ENCODE data around the gene PPM1N.

Gene PPM1N

GRCh38 chr19:45471111-45471930 lies 26.9 kb upstream of the PPM1N start:
- no peak for DNase-seq (ENCODE audit: low read depth)

DNA sequence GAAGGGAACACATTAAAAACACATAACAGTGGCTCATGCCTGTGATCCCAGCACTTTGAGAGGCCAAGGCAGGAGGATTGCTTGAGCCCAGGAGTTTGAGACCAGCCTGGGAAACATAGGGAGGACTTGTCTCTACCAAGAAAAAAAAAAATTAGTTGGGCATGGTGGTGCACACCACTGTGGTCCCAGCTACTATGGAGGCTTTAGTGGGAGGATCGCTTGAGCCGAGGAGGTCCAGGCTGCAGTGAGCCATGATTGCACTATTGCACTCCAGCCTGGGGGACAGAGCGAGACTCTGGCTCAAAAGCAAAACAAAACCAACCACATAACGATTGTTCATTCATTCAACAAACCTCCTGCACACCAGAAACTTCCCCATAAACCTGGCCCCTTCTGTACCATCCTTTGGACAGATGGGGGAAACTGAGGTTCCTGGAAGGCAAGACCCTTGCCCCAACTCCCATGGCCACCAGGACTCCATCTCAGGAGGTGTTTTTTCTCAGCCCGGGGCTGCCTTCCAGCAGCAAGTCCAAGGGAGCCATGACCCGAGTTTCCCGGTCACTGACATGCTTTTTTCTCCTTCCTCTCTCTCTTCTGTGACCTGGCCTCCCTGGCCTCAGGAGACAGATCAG lies 26.2 kb upstream of the PPM1N start:
- DNase-seq (ENCODE audit: low read depth): no peak

GRCh38 chr19:45472563-45473366 lies 25.5 kb upstream of the PPM1N start:
- DNase-seq (ENCODE audit: low read depth): no peak

GRCh38 chr19:45473367-45473681 lies 24.9 kb upstream of the PPM1N start:
- no peak for DNase-seq (ENCODE audit: low read depth)

DNA sequence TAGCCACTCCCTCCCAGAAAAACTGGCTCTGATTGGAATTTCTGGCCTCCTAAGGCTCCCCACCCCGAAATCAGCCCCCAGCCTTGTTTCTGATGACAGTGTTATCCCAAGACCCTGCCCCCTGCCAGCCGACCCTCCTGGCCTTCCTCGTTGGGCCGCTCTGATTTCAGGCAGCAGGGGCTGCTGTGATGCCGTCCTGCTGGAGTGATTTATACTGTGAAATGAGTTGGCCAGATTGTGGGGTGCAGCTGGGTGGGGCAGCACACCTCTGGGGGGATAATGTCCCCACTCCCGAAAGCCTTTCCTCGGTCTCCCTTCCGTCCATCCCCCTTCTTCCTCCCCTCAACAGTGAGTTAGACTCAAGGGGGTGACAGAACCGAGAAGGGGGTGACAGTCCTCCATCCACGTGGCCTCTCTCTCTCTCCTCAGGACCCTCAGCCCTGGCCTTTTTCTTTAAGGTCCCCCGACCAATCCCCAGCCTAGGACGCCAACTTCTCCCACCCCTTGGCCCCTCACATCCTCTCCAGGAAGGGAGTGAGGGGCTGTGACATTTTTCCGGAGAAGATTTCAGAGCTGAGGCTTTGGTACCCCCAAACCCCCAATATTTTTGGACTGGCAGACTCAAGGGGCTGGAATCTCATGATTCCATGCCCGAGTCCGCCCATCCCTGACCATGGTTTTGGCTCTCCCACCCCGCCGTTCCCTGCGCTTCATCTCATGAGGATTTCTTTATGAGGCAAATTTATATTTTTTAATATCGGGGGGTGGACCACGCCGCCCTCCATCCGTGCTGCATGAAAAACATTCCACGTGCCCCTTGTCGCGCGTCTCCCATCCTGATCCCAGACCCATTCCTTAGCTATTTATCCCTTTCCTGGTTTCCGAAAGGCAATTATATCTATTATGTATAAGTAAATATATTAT lies 24.3 kb upstream of the PPM1N start:
- no peak for DNase-seq (ENCODE audit: low read depth)

GRCh38 chr19:45474606-45475521 lies 23.4 kb upstream of the PPM1N start:
- DNase-seq (ENCODE audit: low read depth): no peak

DNA sequence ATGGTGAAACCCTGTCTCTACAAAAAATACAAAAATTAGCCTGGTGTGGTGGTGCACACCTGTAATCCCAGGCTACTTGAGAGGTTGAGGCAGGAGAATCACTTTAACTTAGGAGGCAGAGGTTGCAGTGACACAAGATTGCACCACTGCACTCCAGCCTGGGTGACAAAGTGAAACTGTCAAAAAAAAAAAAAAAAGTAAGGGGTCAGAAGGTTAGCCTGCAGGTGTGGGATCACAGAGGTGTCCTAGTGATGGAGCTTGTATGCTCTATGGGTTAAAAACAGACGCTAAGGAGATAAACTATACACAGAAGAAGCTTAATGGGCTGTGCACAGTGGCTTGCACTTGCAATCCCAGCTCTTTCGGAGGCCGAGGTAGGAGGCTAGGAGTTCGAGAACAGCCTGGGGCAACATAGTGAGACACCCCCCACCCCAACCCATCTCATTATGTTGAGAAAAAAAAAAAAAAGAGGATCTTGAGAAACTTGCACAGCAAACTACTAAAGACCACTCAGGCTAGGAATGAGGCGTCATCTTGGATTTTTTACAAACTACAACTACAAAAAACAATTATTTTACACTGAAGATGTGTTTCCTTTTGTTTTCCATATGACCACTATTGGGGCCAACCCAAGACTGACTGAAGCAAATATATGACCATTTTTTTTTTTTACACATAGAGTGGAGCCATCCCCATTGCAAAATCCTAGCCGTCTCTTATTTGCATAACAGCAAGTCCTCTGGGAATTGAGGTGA lies 22.5 kb upstream of the PPM1N start:
- no peak for DNase-seq (ENCODE audit: low read depth)

DNA sequence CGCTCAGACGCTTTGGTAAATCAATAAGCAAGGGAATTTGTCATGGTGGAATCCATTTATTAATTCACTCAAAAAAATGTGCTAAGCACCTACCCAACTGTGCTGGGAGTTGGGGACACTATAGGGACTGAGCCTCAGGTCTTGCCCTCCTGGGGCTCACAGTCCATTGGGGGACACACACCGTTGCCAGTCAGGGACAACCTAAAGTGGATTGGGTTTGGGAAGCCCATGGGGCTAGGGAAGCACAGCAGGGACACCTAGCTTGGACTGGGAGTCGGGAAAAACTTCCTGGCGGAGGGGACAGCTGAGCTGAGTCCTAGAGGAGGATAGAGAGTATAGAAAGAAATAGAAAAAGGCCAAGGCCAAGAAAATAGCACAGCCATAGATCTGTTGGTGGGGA lies 21.9 kb upstream of the PPM1N start:
- DNase-seq (ENCODE audit: low read depth): no peak

DNA sequence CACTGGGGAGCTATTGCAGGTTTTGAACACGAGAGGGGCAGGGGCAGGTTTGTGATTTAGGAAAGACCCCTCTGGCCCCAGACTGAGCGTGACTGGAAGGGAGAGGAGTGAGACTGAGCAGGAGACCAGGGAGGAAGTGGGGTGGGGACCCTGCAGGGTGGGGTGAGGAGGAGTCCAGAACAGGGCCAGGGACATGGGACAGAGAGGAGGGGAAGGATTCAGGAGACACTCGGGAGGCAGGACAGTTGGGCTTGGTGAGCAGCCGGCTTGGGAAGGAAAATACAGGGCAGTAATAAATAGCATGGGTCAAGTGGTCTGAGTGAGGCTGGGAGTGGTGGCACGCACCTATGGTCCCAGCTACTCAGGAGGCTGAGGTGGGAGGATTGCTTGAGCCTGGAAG lies 21.1 kb upstream of the PPM1N start:
- DNase-seq (ENCODE audit: low read depth): no peak

GRCh38 chr19:45477713-45478453 lies 20.4 kb upstream of the PPM1N start:
- no peak for DNase-seq (ENCODE audit: low read depth)

GRCh38 chr19:45478454-45479238 lies 19.6 kb upstream of the PPM1N start:
- DNase-seq (ENCODE audit: low read depth): peak; percentile 76

GRCh38 chr19:45483033-45483432 lies 15.2 kb upstream of the PPM1N start:
- DNase-seq (ENCODE audit: low read depth): no peak

GRCh38 chr19:45484273-45484945 lies 13.8 kb upstream of the PPM1N start:
- no peak for DNase-seq (ENCODE audit: low read depth)

DNA sequence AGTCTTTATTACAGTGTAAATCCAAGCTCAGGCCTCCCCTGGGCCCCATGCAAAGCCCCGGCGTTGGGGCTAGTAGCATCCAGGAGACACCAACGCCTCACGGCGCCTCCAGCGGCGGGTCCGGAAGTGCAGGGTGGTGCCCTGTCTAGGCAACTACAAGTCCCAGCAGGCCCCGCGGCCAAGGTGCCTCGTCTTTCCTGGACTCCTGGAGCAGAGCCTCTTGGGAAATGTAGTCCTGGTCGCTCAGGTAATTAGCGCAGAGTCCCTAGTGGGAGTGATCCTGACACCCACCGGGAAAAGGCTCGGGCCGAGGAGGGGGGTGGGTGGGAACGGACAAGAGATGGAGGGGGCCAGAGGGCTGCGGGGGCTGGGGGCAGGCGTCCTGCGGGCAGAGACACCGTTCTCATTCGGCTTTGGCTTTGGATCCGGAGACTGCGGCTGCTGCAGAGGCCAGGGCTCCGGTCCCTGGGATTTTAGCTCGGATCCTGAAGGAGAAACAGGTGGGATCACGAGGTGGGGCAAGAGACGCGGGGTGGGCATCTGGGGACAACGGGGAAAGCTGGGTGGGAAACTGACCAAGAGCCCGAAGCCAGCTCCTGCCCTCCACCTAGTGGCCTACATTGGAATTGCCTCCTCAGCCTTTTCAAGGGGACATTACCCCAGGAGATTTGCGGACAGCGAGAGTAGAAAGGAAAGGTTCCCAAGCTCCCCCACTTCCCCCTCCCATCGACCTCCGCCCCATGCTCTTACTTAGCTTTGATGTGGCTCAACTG lies 12.8 kb upstream of the PPM1N start:
- DNase-seq (ENCODE audit: low read depth): no peak

GRCh38 chr19:45488708-45489107 lies 9.5 kb upstream of the PPM1N start:
- DNase-seq (ENCODE audit: low read depth): no peak

- DNase-seq (ENCODE audit: low read depth): no peak
Observed at GRCh38 chr19:45489216-45489855, 8.9 kb upstream of the PPM1N start.

DNA sequence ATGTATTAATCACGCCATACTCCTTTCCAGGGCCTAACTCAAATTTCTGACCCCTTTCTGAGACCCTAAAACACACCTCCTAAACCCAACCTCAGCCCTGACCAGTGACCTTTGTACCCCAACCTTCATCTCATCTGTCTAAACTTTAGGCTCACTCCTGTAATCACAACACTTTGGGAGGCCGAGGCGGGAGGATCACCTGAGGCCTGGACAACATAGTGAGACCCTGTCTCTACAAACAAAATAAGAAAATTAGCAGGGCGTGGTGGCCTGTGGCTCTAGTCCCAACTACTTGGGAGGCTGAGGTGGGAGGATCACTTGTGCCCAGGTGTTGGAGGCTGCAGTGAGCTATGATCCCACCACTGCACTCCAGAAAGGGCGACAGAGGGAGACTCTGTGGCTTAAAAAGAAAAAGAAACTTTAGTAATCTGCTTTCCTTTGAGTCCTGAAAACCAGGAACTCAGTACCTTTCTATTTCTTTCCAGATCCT lies 6.1 kb upstream of the PPM1N start:
- DNase-seq (ENCODE audit: low read depth): no peak
